Activated CD4-positive, alpha-beta T cell treated with anti-CD3 and anti-CD28 coated beads, Interleukin-2, amount 10 ng/mL, durations not matched to agents 24 days and 14 days (primary cell): ENCODE results near the gene MRPL14. TPM values are rescaled to one million over a fixed set of nuclear protein-coding genes. Genes with fewer than 3 reads are reported as not detected.
A peak's percentile ranks its signal among the peaks of the same experiment; 100 is the strongest.

Experiments used
- DNase-seq: peaks from one replicate; pipeline ENCODE4 v3.0.0; 2022
- H3K27ac Mint-ChIP-seq: one replicate; pipeline ENCODE4 v1.8.0; 2022; ENCODE audit warnings: mild to moderate bottlenecking, mixed read lengths
- H3K27me3 Mint-ChIP-seq: one replicate; pipeline ENCODE4 v1.8.0; 2022; ENCODE audit warnings: mixed read lengths
- H3K36me3 Mint-ChIP-seq: one replicate; pipeline ENCODE4 v1.8.0; 2022; ENCODE audit warnings: low read depth, mild to moderate bottlenecking, mixed read lengths
- H3K4me1 Mint-ChIP-seq: one replicate; pipeline ENCODE4 v1.8.0; 2021; ENCODE audit warnings: mixed read lengths
- H3K4me3 Mint-ChIP-seq: one replicate; pipeline ENCODE4 v1.8.0; 2022; ENCODE audit warnings: mild to moderate bottlenecking, moderate library complexity, mixed read lengths
- H3K9me3 Mint-ChIP-seq: one replicate; pipeline ENCODE4 v1.8.0; 2021; ENCODE audit warnings: mixed read lengths
- intact Hi-C: fragments of 100-400 bp; cut with micrococcal nuclease; formaldehyde crosslinking; loops from one replicate; pipeline ENCODE4 v1.15.1; 2023
- total RNA-seq: library from RNA; stranded (reverse); gene quantifications from 2 replicates; pipeline ENCODE4 v1.2.3, GENCODE V29; 2022

MRPL14 gene
- total RNA-seq, 1 donor from 2014 or later, result 65.6 TPM

DNA sequence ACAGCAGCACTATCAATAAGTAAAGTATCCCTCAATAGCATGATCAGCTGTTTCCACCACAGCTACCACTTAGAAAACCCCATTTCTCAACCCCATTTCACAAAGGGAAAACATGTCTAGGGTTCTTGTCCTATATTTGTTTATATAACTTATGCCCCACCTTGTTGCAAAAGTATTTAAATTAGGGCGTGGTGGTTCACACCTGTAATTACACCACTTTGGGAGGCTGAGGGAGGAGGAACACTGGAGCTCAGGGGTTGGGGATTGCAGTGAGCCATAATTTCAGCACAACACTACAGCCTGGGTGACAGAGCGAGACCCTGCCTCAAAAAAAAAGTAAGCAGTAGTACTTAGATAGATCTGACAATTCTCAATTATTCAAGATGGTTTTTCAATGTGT, 3.7 kb downstream of the MRPL14 start:
- Mint-ChIP-seq H3K36me3 (peaks cover 38% of the 10 kb centered on the region), H3K27ac (peak overlapping the region; percentile 65), H3K4me3 (peak overlapping the region; percentile 52), H3K27me3 (no peaks in the 10 kb centered on the region), H3K4me1 (peaks cover 64% of the 10 kb centered on the region), H3K9me3 (no peaks in the 10 kb centered on the region)
- no peak for DNase-seq
- intact Hi-C loops, result no loop called here

DNA sequence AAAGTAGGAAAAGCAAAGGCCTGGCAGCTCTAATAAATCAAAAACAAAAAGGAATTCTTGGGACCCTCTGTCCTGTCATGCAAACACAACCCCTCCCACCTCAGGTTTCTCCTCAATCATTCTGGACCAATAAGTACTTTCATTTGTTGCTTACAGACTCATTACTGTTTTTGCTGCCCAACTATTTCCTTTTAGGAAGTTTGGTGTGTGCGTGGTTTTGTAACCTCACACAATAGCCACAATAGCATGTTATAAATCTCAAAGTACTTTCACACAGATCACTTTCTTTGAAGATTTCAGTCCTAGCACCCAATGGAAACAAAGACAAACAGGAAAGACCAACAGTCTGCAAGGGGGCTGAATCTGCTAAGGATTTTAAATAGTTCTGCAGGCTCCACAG, 4.5 kb downstream of the MRPL14 start:
- peak; percentile 77 for DNase-seq
- peaks cover 42% of the 10 kb centered on the region for H3K36me3 Mint-ChIP-seq
- H3K4me1 Mint-ChIP-seq, result peaks cover 63% of the 10 kb centered on the region
- peak overlapping the region; percentile 65 for H3K27ac Mint-ChIP-seq
- no peaks in the 10 kb centered on the region for H3K9me3 Mint-ChIP-seq
- intact Hi-C loops, result no loop called here
- H3K4me3 Mint-ChIP-seq, result peak overlapping the region; percentile 52
- H3K27me3 Mint-ChIP-seq, result no peaks in the 10 kb centered on the region

DNA sequence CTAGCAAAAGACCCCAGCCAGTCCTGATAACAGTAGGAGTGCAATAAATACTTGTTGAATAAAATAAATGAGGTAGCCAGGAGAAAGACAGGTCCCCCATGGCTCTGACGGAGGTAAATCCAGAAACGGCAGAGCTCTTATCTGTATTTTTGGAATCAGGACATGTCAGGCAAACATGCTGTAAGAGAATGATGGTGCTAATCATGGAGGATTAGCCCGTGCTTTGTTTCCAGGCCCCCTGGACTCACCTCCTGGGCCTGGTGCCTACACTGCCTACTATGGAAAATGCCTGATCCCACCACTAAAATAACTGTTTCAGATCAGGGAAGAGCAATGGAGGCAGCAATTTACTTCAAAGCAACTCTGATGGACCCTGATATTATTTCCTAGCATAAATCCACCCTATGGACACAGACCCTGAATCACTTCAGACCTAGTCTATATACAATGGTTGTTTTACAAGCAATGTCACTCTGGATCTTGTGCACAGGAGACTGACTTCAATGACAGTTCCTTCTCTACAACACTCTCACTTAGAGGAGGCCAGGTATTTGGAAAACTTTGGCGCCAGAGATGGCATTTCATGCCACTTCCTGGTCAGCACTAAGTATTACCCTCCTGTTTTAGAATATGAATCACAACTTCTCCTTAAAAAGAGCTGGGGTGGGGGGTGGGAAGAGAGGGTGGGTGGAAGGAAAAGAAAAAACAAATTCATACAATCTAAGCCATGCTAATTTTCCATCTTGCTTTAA, 6.4 kb downstream of the MRPL14 start:
- Mint-ChIP-seq H3K27ac (no peak overlapping the region), H3K27me3 (no peaks in the 10 kb centered on the region), H3K9me3 (no peaks in the 10 kb centered on the region), H3K36me3 (peaks cover 41% of the 10 kb centered on the region), H3K4me3 (no peak overlapping the region), H3K4me1 (peaks cover 67% of the 10 kb centered on the region)
- no peak for DNase-seq
- intact Hi-C loops, result no loop called here

DNA sequence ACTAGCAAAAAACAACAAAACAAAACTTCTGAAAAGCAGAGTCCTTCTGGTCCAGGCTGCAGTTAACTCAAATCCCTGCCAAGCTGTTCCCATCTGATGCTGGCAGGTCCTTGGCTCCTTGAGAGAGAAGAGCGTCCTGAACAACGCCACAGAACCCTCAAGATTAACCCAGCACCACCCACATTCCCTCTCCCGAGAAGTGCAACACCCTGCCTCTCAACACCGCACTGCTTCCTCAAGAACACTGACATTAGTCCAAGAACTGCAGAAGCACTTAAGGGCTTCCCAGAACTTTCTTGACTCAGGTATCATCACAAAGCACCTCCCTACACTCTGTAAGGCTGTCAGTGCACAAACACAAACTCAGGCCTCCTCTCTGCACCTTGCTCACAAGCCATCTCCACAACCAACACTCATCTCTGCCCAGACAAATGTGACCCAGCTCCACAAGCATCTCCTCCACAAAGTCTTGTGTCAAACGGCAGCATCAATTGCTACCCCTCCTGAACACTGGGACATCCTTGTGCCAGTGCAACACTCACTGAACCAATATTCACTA, 7.5 kb downstream of the MRPL14 start:
- no peak for DNase-seq
- Mint-ChIP-seq H3K36me3 (peaks cover 45% of the 10 kb centered on the region), H3K9me3 (no peaks in the 10 kb centered on the region), H3K27me3 (no peaks in the 10 kb centered on the region), H3K27ac (peak overlapping the region; percentile 27), H3K4me1 (peaks cover 66% of the 10 kb centered on the region), H3K4me3 (no peak overlapping the region)
- intact Hi-C loops, result no loop called here

DNA sequence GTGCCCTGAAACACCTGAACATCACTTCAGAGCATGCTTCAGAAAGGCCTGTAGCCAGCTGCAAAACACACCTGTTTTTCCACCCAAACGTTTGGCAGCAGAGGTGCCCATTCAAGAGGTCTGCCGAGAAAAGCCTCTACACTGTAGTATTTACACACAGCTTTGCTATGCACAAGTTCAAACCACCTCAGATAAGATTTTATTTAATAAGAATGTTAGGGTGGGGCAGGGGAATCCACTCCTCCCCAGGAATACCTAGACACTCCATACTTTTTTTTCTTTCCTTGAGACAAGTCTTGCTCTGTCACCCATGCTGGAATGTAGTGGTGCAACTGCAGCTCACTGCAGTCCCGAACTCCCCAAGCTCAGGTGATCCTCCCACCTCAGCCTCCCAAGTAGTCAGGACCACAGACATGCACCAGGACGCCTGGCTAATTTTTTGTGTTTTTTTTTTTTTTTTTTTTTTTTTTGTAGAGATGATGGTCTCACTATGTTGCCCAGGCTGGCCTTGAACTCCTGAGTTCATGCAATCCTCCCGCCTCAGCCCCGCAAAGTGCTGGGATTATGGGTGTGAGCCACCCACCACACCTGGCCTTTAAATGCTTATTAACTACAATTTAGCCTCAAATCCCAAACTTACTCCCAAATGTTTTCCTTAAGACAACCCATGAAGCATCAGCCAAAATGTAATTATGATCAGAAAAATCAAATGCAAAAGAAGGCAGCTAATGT, 9.7 kb downstream of the MRPL14 start:
- no peaks in the 10 kb centered on the region for H3K9me3 Mint-ChIP-seq
- H3K36me3 Mint-ChIP-seq, result peaks cover 36% of the 10 kb centered on the region
- peaks cover 44% of the 10 kb centered on the region for H3K4me1 Mint-ChIP-seq
- DNase-seq, result no peak
- intact Hi-C loops, result no loop called here
- H3K27me3 Mint-ChIP-seq, result no peaks in the 10 kb centered on the region
- H3K4me3 Mint-ChIP-seq, result no peak overlapping the region
- H3K27ac Mint-ChIP-seq, result peak overlapping the region; percentile 11

- no peak for DNase-seq
- no peak overlapping the region for H3K4me3 Mint-ChIP-seq
- H3K9me3 Mint-ChIP-seq, result no peaks in the 10 kb centered on the region
- intact Hi-C loops, result no loop called here
- H3K4me1 Mint-ChIP-seq, result peaks cover 43% of the 10 kb centered on the region
- H3K36me3 Mint-ChIP-seq, result peaks cover 42% of the 10 kb centered on the region
- H3K27ac Mint-ChIP-seq, result peak overlapping the region; percentile 64
- no peaks in the 10 kb centered on the region for H3K27me3 Mint-ChIP-seq
These were observed 10.4 kb downstream of the MRPL14 start for GRCh38 chr6:44116641-44117382.

- Mint-ChIP-seq H3K27ac (peak overlapping the region; percentile 23), H3K9me3 (no peaks in the 10 kb centered on the region), H3K36me3 (peaks cover 48% of the 10 kb centered on the region), H3K27me3 (no peaks in the 10 kb centered on the region), H3K4me3 (no peak overlapping the region), H3K4me1 (peaks cover 44% of the 10 kb centered on the region)
- intact Hi-C loops, result no loop called here
- no peak for DNase-seq
These were observed 11.4 kb downstream of the MRPL14 start for GRCh38 chr6:44115866-44116265.

GRCh38 chr6:44113414-44113813, 13.8 kb downstream of the MRPL14 start:
- Mint-ChIP-seq H3K27ac (no peak overlapping the region), H3K9me3 (no peaks in the 10 kb centered on the region), H3K27me3 (no peaks in the 10 kb centered on the region), H3K36me3 (peaks cover 56% of the 10 kb centered on the region), H3K4me3 (no peak overlapping the region), H3K4me1 (peaks cover 31% of the 10 kb centered on the region)
- intact Hi-C loops, result no loop called here
- no peak for DNase-seq

GRCh38 chr6:44111434-44112417, 15.5 kb downstream of the MRPL14 start:
- intact Hi-C loops, result no loop called here
- no peaks in the 10 kb centered on the region for H3K9me3 Mint-ChIP-seq
- peaks cover 22% of the 10 kb centered on the region for H3K4me1 Mint-ChIP-seq
- H3K27ac Mint-ChIP-seq, result no peak overlapping the region
- peaks cover 54% of the 10 kb centered on the region for H3K36me3 Mint-ChIP-seq
- H3K27me3 Mint-ChIP-seq, result no peaks in the 10 kb centered on the region
- DNase-seq, result no peak
- no peak overlapping the region for H3K4me3 Mint-ChIP-seq

GRCh38 chr6:44110966-44111365, 16.3 kb downstream of the MRPL14 start:
- Mint-ChIP-seq H3K27ac (no peak overlapping the region), H3K36me3 (peaks cover 52% of the 10 kb centered on the region)

DNA sequence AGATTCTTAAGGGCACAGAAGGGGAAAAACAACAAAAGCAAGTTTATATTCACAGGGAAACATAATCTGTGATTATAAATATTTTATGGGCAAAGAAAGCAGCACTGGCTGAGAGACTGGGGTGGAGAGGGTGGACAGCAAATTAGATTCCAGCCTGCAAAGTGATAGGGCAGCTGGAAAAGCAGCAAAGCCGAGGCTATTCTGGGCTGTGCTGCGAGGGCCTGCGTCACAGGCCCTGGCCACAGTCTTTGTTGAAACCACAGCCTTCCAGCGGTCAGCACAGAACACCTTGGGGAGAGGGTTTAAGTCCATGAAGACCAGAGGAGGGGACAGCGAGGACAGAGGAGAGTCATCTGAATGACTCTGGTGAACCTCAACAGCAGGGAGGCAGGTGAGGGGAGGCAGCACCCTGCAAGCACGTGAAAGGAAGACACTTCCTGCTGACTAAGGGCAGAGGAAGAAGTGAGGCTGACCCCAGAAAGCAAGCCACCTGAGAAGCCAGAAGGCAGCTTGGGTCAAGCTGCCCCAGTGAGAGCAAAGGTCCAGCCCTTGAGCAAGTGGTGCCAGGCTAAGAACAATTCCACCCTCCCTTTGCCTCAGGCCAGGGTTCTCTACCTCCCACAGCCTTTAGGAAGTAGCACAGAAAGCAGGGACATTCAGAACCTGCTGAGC, 17.1 kb downstream of the MRPL14 start:
- Mint-ChIP-seq H3K4me3 (no peak overlapping the region), H3K36me3 (peaks cover 49% of the 10 kb centered on the region), H3K9me3 (no peaks in the 10 kb centered on the region), H3K27ac (peak overlapping the region; percentile 71), H3K27me3 (no peaks in the 10 kb centered on the region), H3K4me1 (peaks cover 11% of the 10 kb centered on the region)
- no peak for DNase-seq
- intact Hi-C loops, result no loop called here

More at GRCh38 chr6:44110966-44111365, 16.3 kb downstream of the MRPL14 start:
- H3K9me3 Mint-ChIP-seq, result no peaks in the 10 kb centered on the region
- no peaks in the 10 kb centered on the region for H3K27me3 Mint-ChIP-seq
- peaks cover 16% of the 10 kb centered on the region for H3K4me1 Mint-ChIP-seq
- no peak for DNase-seq
- intact Hi-C loops, result no loop called here
- no peak overlapping the region for H3K4me3 Mint-ChIP-seq

DNA sequence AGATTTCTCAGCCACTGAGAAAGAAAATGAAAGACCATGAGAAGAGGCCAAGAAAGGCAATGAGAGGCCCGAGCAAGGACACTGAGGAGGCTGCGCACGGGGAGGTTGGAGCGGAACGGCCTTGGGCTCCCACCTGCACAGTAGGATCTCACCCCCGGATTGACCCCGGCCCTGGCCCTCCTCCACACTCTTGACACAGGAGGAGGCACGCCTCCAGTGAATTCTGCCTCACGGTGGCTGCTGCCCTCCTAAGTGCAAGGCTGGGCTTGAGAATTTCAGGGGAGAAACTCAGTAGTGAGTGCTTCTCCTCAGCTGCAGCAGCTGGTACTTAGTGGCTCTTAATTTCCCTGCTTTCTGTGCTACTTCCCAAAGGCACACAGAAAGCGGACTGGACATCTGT, 18.0 kb downstream of the MRPL14 start:
- Mint-ChIP-seq H3K36me3 (peaks cover 55% of the 10 kb centered on the region), H3K4me3 (no peak overlapping the region), H3K27ac (no peak overlapping the region), H3K27me3 (no peaks in the 10 kb centered on the region), H3K9me3 (no peaks in the 10 kb centered on the region), H3K4me1 (peaks cover 11% of the 10 kb centered on the region)
- intact Hi-C loops, result no loop called here
- no peak for DNase-seq
